Left lung (tissue), 10 donors: ENCODE results near the gene SEMA3B. TPM values are rescaled to one million over a fixed set of nuclear protein-coding genes. Genes with fewer than 3 reads are reported as not detected.

Source experiments
- ATAC-seq: fragments of 200-7000 bp; cut with Tn5 transposase; one replicate; pipeline ENCODE4 v1.9.1; 2020; ENCODE audit warnings: moderate library complexity
- DNase-seq, 4 donors: peaks; one replicate each; pipeline ENCODE4 v3.0.0-alpha.2; 2013 to 2020
- H3K27ac ChIP-seq, 2 donors: fragments of 200-600 bp; sonication (generic) in 1 of 2; one replicate each; pipeline versions ENCODE4 v1.5.0 to v1.8.0; 2020 to 2021
- H3K27me3 ChIP-seq, 2 donors: fragments of 200-600 bp; sonication (generic) in 1 of 2; one replicate each; pipeline versions ENCODE4 v1.5.0 to v1.8.0; 2020 to 2021
- H3K36me3 ChIP-seq, 2 donors: fragments of 200-600 bp; sonication (generic) in 1 of 2; one replicate each; pipeline versions ENCODE4 v1.5.0 to v1.8.0; 2020 to 2021
- H3K4me1 ChIP-seq, 2 donors: fragments of 200-600 bp; one replicate each; pipeline ENCODE4 v1.8.0; 2021
- H3K4me3 ChIP-seq, 2 donors: fragments of 200-600 bp; sonication (generic) in 1 of 2; one replicate each; pipeline versions ENCODE4 v1.5.0 to v1.8.0; 2020 to 2021; ENCODE audit warnings: mild to moderate bottlenecking in 1 of 2
- H3K9me3 ChIP-seq, 2 donors: fragments of 200-600 bp; sonication (generic) in 1 of 2; one replicate each; pipeline versions ENCODE4 v1.5.0 to v1.8.0; 2020 to 2021
- intact Hi-C, 2 donors: fragments of 100-400 bp; cut with DNase I; formaldehyde crosslinking; loops; one replicate each; pipeline versions ENCODE4 v1.11.2 to v1.14.2; 2022
- polyA plus RNA-seq, 6 donors: library from polyadenylated mRNA; unstranded; fragments of 120-200 nt; gene quantifications; one replicate each; pipeline ENCODE4 v1.2.1, GENCODE V29; 2013; ENCODE audit not compliant: insufficient read length in 6 of 6
- total RNA-seq, 2 donors: library from RNA; stranded (reverse); fragmentation: NEBNext Ultra II Directional; extraction: Animal tissue kit (Norgen Biotek cat#: 25700); gene quantifications; one replicate each; pipeline ENCODE4 v1.2.1, GENCODE V29; 2021
- TF ChIP-seq, protein P1 (sequence below), 2 donors: fragments of 200-600 bp; sonication (generic) in 1 of 2; IDR thresholded peaks; one replicate each; pipeline versions ENCODE4 v1.5.0 to v1.8.0; 2021; ENCODE audit warnings: antibody characterized with exemption in 2 of 2
- donor health status: DM: no; HTN: yes; CAD: no.
- donor health status: DM: no; HTN: no; CAD: no.

Gene SEMA3B
- total and polyA plus RNA-seq, 8 donors: 20.6 to 92.7 (median 28.2) TPM

DNA sequence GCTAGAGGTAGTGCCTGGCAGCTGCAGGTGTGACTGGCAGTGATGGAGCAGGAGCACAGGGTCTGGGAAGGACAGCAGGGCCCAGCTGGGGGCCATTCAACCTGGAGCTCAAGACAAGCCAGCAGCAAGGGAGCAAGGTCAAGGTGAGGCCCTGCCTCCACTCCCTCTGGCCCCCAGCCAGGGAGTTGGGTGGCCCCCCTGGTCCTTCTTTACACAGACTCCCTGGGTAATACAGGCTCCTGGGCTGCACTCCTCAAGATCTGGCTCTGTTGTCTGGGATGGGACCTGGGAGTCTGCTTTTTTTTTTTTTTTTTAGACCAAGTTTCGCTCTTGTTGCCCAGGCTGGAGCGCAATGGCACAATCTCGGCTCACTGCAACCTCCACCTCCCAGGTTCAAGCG, 18.4 kb upstream of the SEMA3B start:
- H3K4me3 ChIP-seq: no peak overlapping the region
- peaks cover 42 to 100% of the 10 kb centered on the region in 2 donors for H3K4me1 ChIP-seq
- no peaks in the 10 kb centered on the region for H3K9me3 ChIP-seq
- intact Hi-C loops: no loop called here
- no peak for ATAC-seq
- H3K27me3 ChIP-seq: no peaks in the 10 kb centered on the region
- peak overlapping the region; percentile 33 to 98 for H3K27ac ChIP-seq
- TF ChIP-seq, protein P1, sequence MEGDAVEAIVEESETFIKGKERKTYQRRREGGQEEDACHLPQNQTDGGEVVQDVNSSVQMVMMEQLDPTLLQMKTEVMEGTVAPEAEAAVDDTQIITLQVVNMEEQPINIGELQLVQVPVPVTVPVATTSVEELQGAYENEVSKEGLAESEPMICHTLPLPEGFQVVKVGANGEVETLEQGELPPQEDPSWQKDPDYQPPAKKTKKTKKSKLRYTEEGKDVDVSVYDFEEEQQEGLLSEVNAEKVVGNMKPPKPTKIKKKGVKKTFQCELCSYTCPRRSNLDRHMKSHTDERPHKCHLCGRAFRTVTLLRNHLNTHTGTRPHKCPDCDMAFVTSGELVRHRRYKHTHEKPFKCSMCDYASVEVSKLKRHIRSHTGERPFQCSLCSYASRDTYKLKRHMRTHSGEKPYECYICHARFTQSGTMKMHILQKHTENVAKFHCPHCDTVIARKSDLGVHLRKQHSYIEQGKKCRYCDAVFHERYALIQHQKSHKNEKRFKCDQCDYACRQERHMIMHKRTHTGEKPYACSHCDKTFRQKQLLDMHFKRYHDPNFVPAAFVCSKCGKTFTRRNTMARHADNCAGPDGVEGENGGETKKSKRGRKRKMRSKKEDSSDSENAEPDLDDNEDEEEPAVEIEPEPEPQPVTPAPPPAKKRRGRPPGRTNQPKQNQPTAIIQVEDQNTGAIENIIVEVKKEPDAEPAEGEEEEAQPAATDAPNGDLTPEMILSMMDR (IDR thresholded peaks at IDR 0.05): no peak
- DNase-seq: no peak
- peaks cover 0 to 65% of the 10 kb centered on the region in 2 donors for H3K36me3 ChIP-seq

DNA sequence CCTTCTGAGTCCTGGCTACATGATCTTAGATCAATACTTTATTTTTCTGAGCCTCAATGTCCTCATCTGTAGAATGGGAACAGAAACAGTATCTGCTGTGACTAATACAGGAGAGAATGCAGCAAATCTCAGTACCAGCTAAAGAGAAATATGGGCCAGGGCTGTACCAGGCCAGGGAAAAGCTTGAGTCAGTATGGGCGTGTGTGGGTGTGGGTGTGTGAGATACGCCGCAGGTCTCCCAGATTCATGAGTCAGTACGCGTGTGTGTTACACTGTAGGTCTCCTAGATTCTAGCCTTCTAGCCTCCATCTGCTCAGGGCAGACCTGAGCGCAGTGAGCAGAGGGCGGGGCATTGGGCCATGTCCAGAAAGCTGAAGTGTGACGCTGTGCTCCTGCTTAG, 17.7 kb upstream of the SEMA3B start:
- no peak for ATAC-seq
- H3K4me3 ChIP-seq: no peak overlapping the region
- H3K4me1 ChIP-seq: peaks cover 35 to 100% of the 10 kb centered on the region in 2 donors
- peak overlapping the region in 1 of 2 donors; percentile 98 for H3K27ac ChIP-seq
- TF ChIP-seq, protein P1 (IDR thresholded peaks at IDR 0.05): no peak
- no peak for DNase-seq
- no peaks in the 10 kb centered on the region for H3K9me3 ChIP-seq
- peaks cover 0 to 72% of the 10 kb centered on the region in 2 donors for H3K36me3 ChIP-seq
- intact Hi-C loops: no loop called here
- H3K27me3 ChIP-seq: no peaks in the 10 kb centered on the region

DNA sequence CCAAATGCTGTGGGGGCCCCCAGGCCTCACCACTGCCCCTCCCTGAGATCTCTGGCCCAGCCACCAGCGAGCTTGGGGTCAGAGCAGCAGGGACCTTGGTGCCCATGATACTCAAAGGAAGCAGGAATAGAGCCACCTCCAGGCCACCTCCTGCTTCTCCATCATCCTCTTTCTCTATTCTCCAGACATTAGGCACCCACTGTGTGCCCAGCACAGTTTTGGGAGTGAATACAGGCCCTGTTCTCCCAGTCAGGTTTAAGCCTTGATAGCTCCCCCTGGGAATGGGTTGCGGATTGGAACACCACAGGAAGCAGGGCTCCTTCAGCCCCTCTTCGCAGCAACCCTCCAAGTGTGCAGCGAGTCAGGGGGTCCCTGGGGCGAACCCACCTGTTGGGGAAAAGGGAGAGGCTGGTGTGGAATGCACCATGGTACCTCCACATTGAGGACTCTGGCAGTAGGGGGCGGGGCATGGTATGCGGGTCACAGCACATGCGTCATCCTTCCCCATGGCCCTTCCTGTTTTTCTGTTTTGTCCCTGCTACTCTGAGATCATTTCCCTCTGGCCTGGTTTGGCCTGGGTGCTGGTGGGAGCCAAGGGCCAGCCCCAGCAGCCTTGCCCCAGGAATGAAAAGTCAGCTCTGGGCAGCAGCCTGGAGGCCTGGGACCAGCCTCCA, 14.2 kb upstream of the SEMA3B start:
- H3K4me1 ChIP-seq: peaks cover 4 to 97% of the 10 kb centered on the region in 2 donors
- H3K27me3 ChIP-seq: no peaks in the 10 kb centered on the region
- no peak overlapping the region for H3K4me3 ChIP-seq
- intact Hi-C loops: no loop called here
- H3K36me3 ChIP-seq: peaks cover 0 to 92% of the 10 kb centered on the region in 2 donors
- ATAC-seq: peak; percentile 63
- DNase-seq: peak in 2 of 4 donors; percentile 85 to 89
- TF ChIP-seq, protein P1 (IDR thresholded peaks at IDR 0.05): no peak
- peak overlapping the region; percentile 81 to 98 for H3K27ac ChIP-seq
- no peaks in the 10 kb centered on the region for H3K9me3 ChIP-seq

DNA sequence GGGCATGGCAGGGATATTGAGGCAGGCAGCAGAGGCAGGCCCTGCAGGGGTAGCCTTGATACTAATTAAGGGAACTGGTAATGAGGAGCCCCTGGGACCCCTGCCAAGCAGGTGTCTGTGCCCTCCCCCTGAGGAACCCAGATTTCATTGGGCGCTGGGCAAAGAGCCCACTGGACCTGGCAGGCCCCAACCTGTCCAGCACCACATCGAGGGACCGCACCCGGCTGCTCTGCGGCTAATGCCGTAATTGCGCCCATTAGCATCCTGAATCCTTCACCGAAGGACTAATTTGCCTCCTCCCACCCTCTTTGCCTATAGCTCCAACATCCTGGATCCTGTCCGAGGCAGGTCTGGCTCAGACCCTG, 13.7 kb upstream of the SEMA3B start:
- Histone ChIP-seq H3K27ac (peak overlapping the region; percentile 81 to 98), H3K4me1 (peaks cover 5 to 97% of the 10 kb centered on the region in 2 donors), H3K27me3 (no peaks in the 10 kb centered on the region), H3K9me3 (no peaks in the 10 kb centered on the region), H3K36me3 (peaks cover 0 to 87% of the 10 kb centered on the region in 2 donors), H3K4me3 (no peak overlapping the region)
- ATAC-seq (no peak), DNase-seq (no peak)
- intact Hi-C loops: no loop called here
- TF ChIP-seq, protein P1 (IDR thresholded peaks at IDR 0.05): no peak

DNA sequence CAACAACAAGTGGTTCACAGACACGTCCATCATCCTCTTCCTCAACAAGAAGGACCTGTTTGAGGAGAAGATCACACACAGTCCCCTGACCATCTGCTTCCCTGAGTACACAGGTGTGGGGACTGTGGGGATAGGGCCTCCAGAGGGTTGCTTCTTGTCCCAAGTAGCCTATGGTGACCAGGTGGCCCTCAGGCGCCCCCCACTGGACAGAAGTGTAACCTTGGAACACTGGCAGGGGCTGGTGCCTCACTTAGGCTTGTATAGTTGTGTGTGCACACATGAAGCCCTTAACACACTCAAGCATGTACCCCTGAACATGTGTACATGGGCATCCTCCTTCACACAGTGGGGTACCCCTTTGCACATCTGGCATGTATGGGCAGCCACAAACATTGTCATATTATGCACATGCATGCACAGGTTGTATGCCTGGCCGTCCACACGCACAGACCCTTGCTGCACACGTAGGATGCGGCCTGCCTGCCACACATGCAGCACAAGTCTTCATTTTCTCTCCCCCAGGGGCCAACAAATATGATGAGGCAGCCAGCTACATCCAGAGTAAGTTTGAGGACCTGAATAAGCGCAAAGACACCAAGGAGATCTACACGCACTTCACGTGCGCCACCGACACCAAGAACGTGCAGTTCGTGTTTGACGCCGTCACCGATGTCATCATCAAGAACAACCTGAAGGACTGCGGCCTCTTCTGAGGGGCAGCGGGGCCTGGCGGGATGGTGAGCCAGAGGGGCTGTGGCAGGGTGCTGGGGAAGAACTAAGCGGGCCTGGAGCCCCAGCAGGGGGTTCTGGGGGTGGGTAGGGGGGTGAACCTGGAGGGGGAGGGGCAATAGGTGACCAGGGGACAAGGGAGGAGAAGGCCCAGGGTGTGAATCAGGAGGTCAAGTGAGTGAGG, 11.7 kb upstream of the SEMA3B start:
- DNase-seq: no peak
- peak overlapping the region; percentile 98 for H3K27ac ChIP-seq
- peaks cover 0 to 76% of the 10 kb centered on the region in 2 donors for H3K36me3 ChIP-seq
- intact Hi-C loops: no loop called here
- no peaks in the 10 kb centered on the region for H3K27me3 ChIP-seq
- no peak for ATAC-seq
- TF ChIP-seq, protein P1 (IDR thresholded peaks at IDR 0.05): peak; percentile 18 to 34
- no peaks in the 10 kb centered on the region for H3K9me3 ChIP-seq
- peaks cover 10 to 92% of the 10 kb centered on the region in 2 donors for H3K4me1 ChIP-seq
- H3K4me3 ChIP-seq: no peak overlapping the region
